Caco-2 (cell line): ENCODE data around the gene USP34. TPM values are rescaled to one million over a fixed set of nuclear protein-coding genes. Genes with fewer than 3 reads are reported as not detected.

Source experiments
- BruUV-seq: library from RNA; stranded (reverse); fragments of 400-500 nt; replicated peaks from 2 replicates; lab custom pipeline; 2021; lab: Mats Ljungman, UMichigan
- CTCF ChIA-PET: fragments of 300-600 bp; sonication (Branson Sonifier 250); formaldehyde crosslinking; loops from one replicate; lab custom pipeline; 2022; ENCODE audit warnings: antibody characterized with exemption; lab: Charles Lee
- POLR2A ChIA-PET: fragments of 300-600 bp; sonication (Branson Sonifier 250); formaldehyde crosslinking; loops from one replicate; lab custom pipeline; 2022; ENCODE audit warnings: antibody characterized with exemption; lab: Charles Lee
- DNase-seq, 2 experiments: peaks; one replicate each; pipeline versions ENCODE4 v3.0.0 to v3.0.0-alpha.2; 2020 to 2022
- H3K27me3 ChIP-seq: replicated peaks from 2 replicates; pipeline ENCODE4 v1.6.0; 2011; ENCODE audit warnings: low read length; ENCODE audit not compliant: control insufficient read depth, insufficient read depth
- H3K36me3 ChIP-seq: 2 replicates; pipeline ENCODE4 v1.5.1; 2011; ENCODE audit warnings: low read length; ENCODE audit not compliant: control insufficient read depth, insufficient read depth
- H3K4me1 ChIP-seq: fragments of 250-450 bp; sonication (Bioruptor Pico); 2 replicates; pipeline ENCODE4 v1.5.1; 2020; ENCODE audit warnings: mild to moderate bottlenecking
- H3K4me3 ChIP-seq: 2 replicates; pipeline ENCODE4 v1.5.1; 2011; ENCODE audit warnings: low read depth, mild to moderate bottlenecking, control low read depth, low read length
- H3K9me3 ChIP-seq: fragments of 250-450 bp; sonication (Bioruptor Pico); 2 replicates; pipeline ENCODE4 v1.5.1; 2020; ENCODE audit warnings: mild to moderate bottlenecking, moderate library complexity
- H3K27ac Mint-ChIP-seq: one replicate; pipeline ENCODE4 v1.8.0; 2022; ENCODE audit warnings: mixed read lengths; ENCODE audit not compliant: unreplicated experiment
- H3K27me3 Mint-ChIP-seq: one replicate; pipeline ENCODE4 v1.8.0; 2022; ENCODE audit warnings: mixed read lengths; ENCODE audit not compliant: insufficient read depth, unreplicated experiment
- H3K36me3 Mint-ChIP-seq: one replicate; pipeline ENCODE4 v1.8.0; 2022; ENCODE audit warnings: mild to moderate bottlenecking, mixed read lengths; ENCODE audit not compliant: insufficient read depth, unreplicated experiment
- H3K4me1 Mint-ChIP-seq: one replicate; pipeline ENCODE4 v1.8.0; 2022; ENCODE audit warnings: low read depth, mixed read lengths; ENCODE audit not compliant: unreplicated experiment
- H3K4me3 Mint-ChIP-seq: one replicate; pipeline ENCODE4 v1.8.0; 2022; ENCODE audit warnings: mild to moderate bottlenecking, moderate library complexity, mixed read lengths; ENCODE audit not compliant: unreplicated experiment
- H3K9me3 Mint-ChIP-seq: one replicate; pipeline ENCODE4 v1.8.0; 2022; ENCODE audit warnings: mixed read lengths; ENCODE audit not compliant: unreplicated experiment
- intact Hi-C: fragments of 100-400 bp; cut with micrococcal nuclease; formaldehyde crosslinking; loops from one replicate; pipeline ENCODE4 v1.10.0; 2022; ENCODE audit not compliant: unreplicated experiment
- total RNA-seq: library from RNA; stranded (reverse); gene quantifications from 2 replicates; pipeline ENCODE4 v1.2.3, GENCODE V29; 2022
- TF ChIP-seq, protein P1 (sequence below), 2 experiments: fragments of 200-600 bp in 1 of 2; IDR thresholded peaks; 1 replicate in 1 of 2; 2 replicates in 1 of 2; pipeline versions ENCODE4 v1.5.1 to v1.8.0; 2011 to 2022; ENCODE audit warnings: antibody characterized with exemption in 1 of 2, control low read depth in 1 of 2, inconsistent platforms in 1 of 2, low read depth in 1 of 2, low read length in 1 of 2, mild to moderate bottlenecking in 1 of 2, moderate library complexity in 1 of 2; ENCODE audit not compliant: insufficient read depth in 1 of 2, severe bottlenecking in 1 of 2, unreplicated experiment in 1 of 2

Gene USP34
- total RNA-seq, 1 experiment from 2014 or later: 100 TPM

DNA sequence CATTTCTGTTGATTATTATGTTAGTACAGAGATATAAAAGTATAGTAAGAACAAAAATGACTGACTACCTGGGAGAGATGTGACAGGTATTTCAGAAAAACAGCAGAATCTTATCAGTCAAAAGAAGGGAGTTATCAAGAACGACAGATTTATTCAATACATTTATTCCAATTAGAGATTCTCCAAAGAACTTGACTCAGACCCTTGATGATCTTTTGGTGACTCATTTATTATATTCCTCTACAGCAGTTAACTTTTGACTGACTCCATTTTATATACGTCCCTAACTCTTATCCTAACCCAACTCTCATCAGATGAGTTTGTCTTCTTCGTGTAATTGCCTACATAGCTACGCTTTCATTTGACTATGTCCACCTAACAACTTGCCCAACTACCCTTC is 217.8 kb downstream of the USP34 start:
- H3K9me3 Mint-ChIP-seq: no peaks in the 10 kb centered on the region
- H3K27me3 Mint-ChIP-seq: no peaks in the 10 kb centered on the region
- H3K27ac Mint-ChIP-seq: no peak overlapping the region
- H3K4me3 Mint-ChIP-seq: no peak overlapping the region
- H3K4me1 Mint-ChIP-seq: peaks cover 13% of the 10 kb centered on the region
- no TSS peak for BruUV-seq
- CTCF ChIA-PET: no interaction called here
- no peak for DNase-seq
- H3K4me3 ChIP-seq: no peak overlapping the region
- H3K9me3 ChIP-seq: no peaks in the 10 kb centered on the region
- 0 out of 2 replicates have a peak, but pooled peaks cover 6% of the 10 kb centered on the region for H3K4me1 ChIP-seq
- TF ChIP-seq, protein P1, sequence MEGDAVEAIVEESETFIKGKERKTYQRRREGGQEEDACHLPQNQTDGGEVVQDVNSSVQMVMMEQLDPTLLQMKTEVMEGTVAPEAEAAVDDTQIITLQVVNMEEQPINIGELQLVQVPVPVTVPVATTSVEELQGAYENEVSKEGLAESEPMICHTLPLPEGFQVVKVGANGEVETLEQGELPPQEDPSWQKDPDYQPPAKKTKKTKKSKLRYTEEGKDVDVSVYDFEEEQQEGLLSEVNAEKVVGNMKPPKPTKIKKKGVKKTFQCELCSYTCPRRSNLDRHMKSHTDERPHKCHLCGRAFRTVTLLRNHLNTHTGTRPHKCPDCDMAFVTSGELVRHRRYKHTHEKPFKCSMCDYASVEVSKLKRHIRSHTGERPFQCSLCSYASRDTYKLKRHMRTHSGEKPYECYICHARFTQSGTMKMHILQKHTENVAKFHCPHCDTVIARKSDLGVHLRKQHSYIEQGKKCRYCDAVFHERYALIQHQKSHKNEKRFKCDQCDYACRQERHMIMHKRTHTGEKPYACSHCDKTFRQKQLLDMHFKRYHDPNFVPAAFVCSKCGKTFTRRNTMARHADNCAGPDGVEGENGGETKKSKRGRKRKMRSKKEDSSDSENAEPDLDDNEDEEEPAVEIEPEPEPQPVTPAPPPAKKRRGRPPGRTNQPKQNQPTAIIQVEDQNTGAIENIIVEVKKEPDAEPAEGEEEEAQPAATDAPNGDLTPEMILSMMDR (IDR thresholded peaks at IDR 0.05; ENCODE audit: insufficient read depth in 1 of 2, low read depth in 1 of 2, low read length in 1 of 2, severe bottlenecking in 1 of 2, unreplicated experiment in 1 of 2): no peak
- H3K36me3 Mint-ChIP-seq: peaks cover 46% of the 10 kb centered on the region
- H3K27me3 ChIP-seq: no peaks in the 10 kb centered on the region
- POLR2A ChIA-PET: no interaction called here
- intact Hi-C loops: no loop called here
- peaks cover 4% of the 10 kb centered on the region for H3K36me3 ChIP-seq

DNA sequence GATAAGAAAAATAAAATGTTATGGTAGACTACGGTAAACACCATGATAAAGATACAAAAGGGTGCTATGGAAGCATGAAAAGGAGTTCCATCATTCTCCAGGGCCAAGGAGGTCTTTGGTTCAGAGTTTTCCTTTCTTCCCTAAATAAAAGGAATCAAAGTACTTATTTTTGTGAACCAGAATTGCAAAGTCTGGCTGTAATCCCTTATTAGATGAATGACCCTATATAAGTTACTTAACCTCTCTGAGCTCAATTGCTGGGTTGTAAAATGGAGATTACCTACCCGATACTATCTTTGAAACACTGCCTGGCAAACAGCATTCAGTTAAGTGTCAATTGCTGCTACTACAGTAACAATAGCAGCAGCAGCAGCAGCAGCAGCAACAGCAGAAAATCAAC is 218.9 kb downstream of the USP34 start:
- 0 out of 2 replicates have a peak, but pooled peaks cover 6% of the 10 kb centered on the region for H3K4me1 ChIP-seq
- no peak overlapping the region for H3K4me3 ChIP-seq
- no peaks in the 10 kb centered on the region for H3K9me3 Mint-ChIP-seq
- intact Hi-C loops: no loop called here
- H3K36me3 Mint-ChIP-seq: peaks cover 47% of the 10 kb centered on the region
- no TSS peak for BruUV-seq
- ChIA-PET CTCF (no interaction called here), POLR2A (no interaction called here)
- H3K4me3 Mint-ChIP-seq: no peak overlapping the region
- TF ChIP-seq, protein P1 (IDR thresholded peaks at IDR 0.05; ENCODE audit: insufficient read depth in 1 of 2, low read depth in 1 of 2, low read length in 1 of 2, severe bottlenecking in 1 of 2, unreplicated experiment in 1 of 2): no peak
- H3K27me3 Mint-ChIP-seq: no peaks in the 10 kb centered on the region
- H3K36me3 ChIP-seq: peaks cover 4% of the 10 kb centered on the region
- H3K4me1 Mint-ChIP-seq: peaks cover 13% of the 10 kb centered on the region
- no peaks in the 10 kb centered on the region for H3K9me3 ChIP-seq
- H3K27ac Mint-ChIP-seq: no peak overlapping the region
- H3K27me3 ChIP-seq: no peaks in the 10 kb centered on the region
- no peak for DNase-seq

DNA sequence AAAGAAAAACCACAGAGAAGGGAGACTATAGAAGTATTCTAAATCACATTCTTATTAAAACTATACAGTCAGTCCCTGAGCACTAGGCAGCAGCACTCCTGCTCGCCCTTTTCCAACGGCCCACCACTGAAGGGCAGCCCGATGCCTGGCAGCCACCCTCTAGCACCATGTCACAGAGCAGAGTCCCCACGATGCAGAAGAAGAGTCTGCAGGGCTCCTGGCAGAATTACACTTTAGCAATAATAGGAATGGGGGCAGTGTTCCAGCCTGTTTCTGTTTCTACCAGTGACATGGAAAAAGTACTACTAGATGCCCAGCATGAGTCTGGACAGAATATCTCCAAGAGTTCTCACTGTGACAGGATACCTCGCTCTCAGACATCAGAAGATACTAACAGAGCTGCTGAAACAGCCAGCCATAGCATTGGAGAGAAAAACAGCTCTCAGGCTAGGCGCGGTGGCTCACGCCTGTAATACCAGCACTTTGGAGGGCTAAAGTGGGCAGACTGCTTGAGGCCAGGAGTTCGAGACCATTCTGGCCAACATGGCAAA is 221.3 kb downstream of the USP34 start:
- H3K4me1 ChIP-seq: no peaks in the 10 kb centered on the region
- H3K9me3 ChIP-seq: no peaks in the 10 kb centered on the region
- Mint-ChIP-seq H3K4me3 (no peak overlapping the region), H3K36me3 (peaks cover 45% of the 10 kb centered on the region), H3K27me3 (no peaks in the 10 kb centered on the region), H3K9me3 (no peaks in the 10 kb centered on the region), H3K27ac (no peak overlapping the region), H3K4me1 (peaks cover 13% of the 10 kb centered on the region)
- BruUV-seq: no TSS peak
- H3K36me3 ChIP-seq: peaks cover 2% of the 10 kb centered on the region; the same call in 1 of the 2 replicates
- CTCF ChIA-PET: no interaction called here
- no peaks in the 10 kb centered on the region for H3K27me3 ChIP-seq
- intact Hi-C loops: no loop called here
- DNase-seq: no peak
- TF ChIP-seq, protein P1 (IDR thresholded peaks at IDR 0.05; ENCODE audit: insufficient read depth in 1 of 2, low read depth in 1 of 2, low read length in 1 of 2, severe bottlenecking in 1 of 2, unreplicated experiment in 1 of 2): no peak
- H3K4me3 ChIP-seq: no peak overlapping the region
- POLR2A ChIA-PET: interaction anchor here (0.6 kb wide), 1 partner anchor 624 kb away, joined by 3 read pairs; no protein-coding TSS in a partner anchor
